HG03457 (cell line): ENCODE results near the gene MCIDAS.

Experiments used
- ATAC-seq: cut with Tn5 transposase; IDR thresholded peaks from one replicate; pipeline ENCODE4 v1.9.1; 2021; ENCODE audit warnings: moderate number of reproducible peaks; ENCODE audit not compliant: unreplicated experiment

MCIDAS gene

DNA sequence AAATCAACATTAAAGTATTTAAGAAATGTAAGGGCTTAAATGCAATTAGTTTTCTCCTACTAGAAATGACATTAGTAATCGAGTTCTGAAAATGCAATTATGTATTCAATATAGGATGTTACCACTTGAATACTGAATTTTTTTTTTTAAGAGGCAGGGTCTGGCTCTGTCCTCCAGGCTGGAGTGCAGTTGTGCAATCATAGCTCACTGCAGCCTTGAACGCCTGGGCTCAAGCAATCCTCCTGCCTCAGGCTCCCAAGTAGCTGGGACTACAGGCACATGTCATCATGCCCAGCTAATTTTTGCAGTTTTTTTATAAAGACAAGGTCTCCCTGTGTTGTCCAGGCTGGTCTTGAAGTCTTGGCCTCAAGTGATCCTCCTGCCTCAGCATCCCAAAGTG, 55.6 kb downstream of the MCIDAS start:
- ATAC-seq: no peak
